A549 treated with Hydrocortisone at 1 μM for 4 hours (cell line): ENCODE data around the gene ZBTB48. TPM values are rescaled to one million over a fixed set of nuclear protein-coding genes. Genes with fewer than 3 reads are reported as not detected.

ENCODE experiments used
- total RNA-seq: library from RNA; stranded (reverse); fragments of 200-300 nt; extraction: Qiagen RNA extraction; gene quantifications from 5 replicates; pipeline ENCODE4 v1.2.3, GENCODE V29; 2022

Gene ZBTB48
- total RNA-seq, result 14.4 to 17.1 TPM (median 15.1 TPM) in 5 replicates

GRCh38 chr1:6579374-6580118 lies at the start of gene ZBTB48:
ZBTB48 (plus strand) TSS chr1:6579994; CDS start chr1:6580610, 616 bp downstream.

GRCh38 chr1:6554031-6554906 lies 25.5 kb upstream of the ZBTB48 start, which contains the start of gene NOL9:
NOL9 (minus strand) TSS chr1:6554513; CDS start chr1:6554502, 11 bp downstream.

GRCh38 chr1:6554907-6555778 lies 24.7 kb upstream of the ZBTB48 start, which contains the start of gene TAS1R1:
TAS1R1 (plus strand) TSS chr1:6555307; CDS start chr1:6555374, 67 bp downstream.

GRCh38 chr1:6602669-6603237 lies 23.0 kb downstream of the ZBTB48 start, which contains the start of gene KLHL21:
KLHL21 (minus strand) TSS chr1:6602869; CDS start chr1:6602817, 52 bp downstream.

GRCh38 chr1:6613361-6614018 lies 33.7 kb downstream of the ZBTB48 start, which contains the start of gene PHF13:
PHF13 (plus strand) TSS chr1:6613731; CDS start chr1:6614067, 336 bp downstream.

GRCh38 chr1:6624710-6625583 lies 45.2 kb downstream of the ZBTB48 start, which contains the start of gene THAP3:
THAP3 (plus strand) TSS chr1:6624868; CDS start chr1:6625219, 351 bp downstream.

Other genes starting within 250 kb of the ZBTB48 start
- 80.4 to 101 TPM (median 100 TPM) in 5 replicates for gene ACOT7, start 186.2 kb upstream of the ZBTB48 start, total RNA-seq
- 3.8 to 5.5 TPM (median 4.9 TPM) in 5 replicates for gene HES2, start 160.1 kb upstream of the ZBTB48 start, total RNA-seq
- gene ESPN, start 155.2 kb upstream of the ZBTB48 start, total RNA-seq, result 0.22 to 1.2 TPM (median 0.51 TPM) in 5 replicates
- gene TNFRSF25, start 113.8 kb upstream of the ZBTB48 start, total RNA-seq, result 2.5 to 4.0 TPM (median 2.8 TPM) in 5 replicates
- gene PLEKHG5, start 88.3 kb upstream of the ZBTB48 start, total RNA-seq, result 2.5 to 4.3 TPM (median 3.5 TPM) in 5 replicates
- gene NOL9, start 25.5 kb upstream of the ZBTB48 start, total RNA-seq, result 3.6 to 5.2 TPM (median 3.9 TPM) in 5 replicates
- gene TAS1R1, start 24.7 kb upstream of the ZBTB48 start, total RNA-seq, result not detected in 5 replicates
- 16.5 to 23.1 TPM (median 19.2 TPM) in 5 replicates for gene KLHL21, start 22.9 kb downstream of the ZBTB48 start, total RNA-seq
- 7.3 to 9.6 TPM (median 9.2 TPM) in 5 replicates for gene PHF13, start 33.7 kb downstream of the ZBTB48 start, total RNA-seq
- gene THAP3, start 44.9 kb downstream of the ZBTB48 start, total RNA-seq, result 15.5 to 17.9 TPM (median 16.7 TPM) in 5 replicates
- gene DNAJC11, start 121.8 kb downstream of the ZBTB48 start, total RNA-seq, result 31.0 to 38.5 TPM (median 32.6 TPM) in 5 replicates
- 59.2 to 70.9 TPM (median 64.2 TPM) in 5 replicates for gene CAMTA1, start 205.5 kb downstream of the ZBTB48 start, total RNA-seq